GM21447 (cell line): ENCODE results near the gene PNMA5.
A peak's percentile ranks its signal among the peaks of the same experiment; 100 is the strongest.

Source experiments
- ATAC-seq: cut with Tn5 transposase; IDR thresholded peaks from one replicate; pipeline ENCODE4 v1.9.1; 2021; ENCODE audit not compliant: unreplicated experiment

PNMA5 gene

GRCh38 chrX:152958524-152959465 lies 35.1 kb downstream of the PNMA5 start:
- ATAC-seq, result peak; percentile 97

GRCh38 chrX:152958047-152958446 lies 35.9 kb downstream of the PNMA5 start:
- ATAC-seq, result no peak

DNA sequence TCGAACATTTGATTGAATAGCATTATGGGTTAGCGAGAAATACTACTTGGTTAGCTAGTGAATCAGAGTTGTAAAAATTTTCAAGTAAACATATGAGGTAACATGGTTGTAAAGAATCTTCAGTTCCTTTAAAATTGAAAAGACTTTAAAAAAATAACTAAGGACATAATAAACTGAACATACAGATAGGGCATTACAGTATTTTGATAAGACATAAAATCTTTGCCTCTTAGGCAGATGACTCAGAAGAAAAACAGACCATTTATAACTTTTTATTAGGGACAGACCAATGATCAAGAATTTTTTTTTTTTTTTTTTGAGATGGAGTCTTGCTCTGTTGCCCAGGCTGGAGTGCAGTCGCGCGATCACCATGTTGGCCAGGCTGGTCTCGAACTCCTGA lies 43.1 kb downstream of the PNMA5 start:
- ATAC-seq, result no peak

DNA sequence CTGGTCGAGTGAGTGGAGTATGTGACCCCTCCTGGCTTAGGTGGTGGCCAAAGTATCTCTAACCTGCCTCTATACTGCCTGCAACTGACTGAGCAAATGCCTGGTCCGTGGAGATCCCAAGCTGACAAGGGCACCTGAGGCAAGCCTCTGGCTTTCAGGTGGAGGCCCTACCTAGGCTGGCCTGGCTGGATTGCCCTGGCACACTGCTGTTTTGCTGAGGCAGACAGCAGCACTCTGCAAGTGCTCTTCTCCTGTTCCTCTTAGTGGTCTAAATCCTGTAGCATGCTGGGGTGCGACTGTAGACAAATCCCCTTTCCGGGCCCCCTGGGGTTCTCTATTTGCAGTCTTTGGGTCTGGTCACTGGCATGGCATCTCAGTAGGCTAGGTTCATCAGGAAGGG lies 44.8 kb downstream of the PNMA5 start:
- ATAC-seq, result no peak

DNA sequence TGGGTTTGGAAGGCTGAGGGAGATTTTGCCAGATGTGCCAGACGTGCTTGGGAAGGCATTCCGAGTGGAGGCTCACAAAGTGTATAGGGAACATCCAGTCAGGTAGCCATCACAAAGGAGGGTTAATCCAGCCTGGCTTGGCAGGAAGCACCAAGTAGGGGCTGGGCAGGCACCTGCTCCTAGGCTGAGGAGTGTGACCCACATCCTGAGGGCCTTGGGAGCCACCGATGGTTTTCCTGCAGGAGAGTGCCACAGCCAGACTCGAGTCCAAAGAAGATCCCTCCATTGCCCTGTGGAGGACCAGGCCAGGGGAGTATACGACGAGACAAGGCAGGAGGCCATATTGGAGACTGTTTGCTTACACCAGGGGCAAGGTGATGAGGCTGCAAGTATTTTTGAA lies 47.2 kb downstream of the PNMA5 start:
- no peak for ATAC-seq

- no peak for ATAC-seq
Measured at GRCh38 chrX:152945021-152945979, 48.6 kb downstream of the PNMA5 start.

DNA sequence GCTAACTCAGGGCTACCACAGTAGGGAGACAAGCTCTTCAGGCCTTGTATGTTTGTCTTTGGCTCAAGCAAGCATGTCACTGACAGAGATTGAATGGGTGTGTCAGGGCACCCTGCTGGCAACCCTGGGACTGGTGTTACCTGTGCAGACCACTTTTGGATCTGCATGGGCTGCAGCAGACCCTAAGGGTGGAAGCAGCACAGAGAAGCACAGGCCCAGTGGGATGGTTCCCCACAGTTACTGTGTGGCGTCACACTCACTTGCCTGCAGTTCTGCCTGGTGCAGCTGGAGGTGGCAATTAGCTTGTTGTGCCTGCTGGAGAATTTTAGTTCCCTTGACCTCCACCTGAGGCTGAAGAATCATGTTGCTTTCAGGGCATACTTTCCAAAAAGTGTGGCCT lies 50.1 kb downstream of the PNMA5 start:
- ATAC-seq, result no peak

GRCh38 chrX:152942077-152942442 lies 51.9 kb downstream of the PNMA5 start:
- no peak for ATAC-seq

DNA sequence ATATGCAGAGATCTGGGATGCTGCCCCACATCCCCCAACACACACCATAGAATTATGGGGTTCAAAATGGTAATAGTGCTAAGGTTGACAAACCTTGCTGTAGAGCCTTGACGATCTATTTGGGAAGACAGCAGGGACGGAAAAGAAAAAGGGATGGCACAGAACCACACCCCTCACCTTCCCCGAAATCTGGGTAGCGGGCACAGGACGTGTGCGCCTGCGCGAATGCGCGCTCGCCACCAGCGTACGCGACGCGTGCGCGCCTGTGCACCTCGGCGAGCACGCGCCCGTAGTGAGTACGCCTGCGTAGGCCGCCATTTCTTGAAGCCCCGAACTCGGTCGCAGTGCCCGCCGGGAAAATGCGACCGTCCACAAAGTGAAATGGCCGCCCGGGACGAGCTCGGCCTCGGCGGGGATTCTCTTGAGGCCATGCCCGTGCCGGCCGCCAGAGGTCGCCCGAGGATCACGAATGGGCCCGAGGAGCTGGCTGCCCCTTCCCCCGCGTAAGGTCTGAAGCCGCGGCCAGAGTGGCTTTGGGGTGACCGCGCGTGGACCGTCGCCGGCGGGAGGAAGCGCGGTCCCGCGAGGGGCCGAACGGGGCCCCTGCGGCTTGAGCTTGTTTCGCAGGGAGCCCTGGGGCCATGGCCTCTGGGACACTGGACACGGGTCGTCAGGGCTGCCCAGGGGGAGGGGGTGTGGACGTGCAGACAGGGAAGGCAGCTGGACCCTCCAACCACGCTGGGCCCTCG lies 52.4 kb downstream of the PNMA5 start:
- ATAC-seq, result peak; percentile 89
